ENCODE results near the gene METTL22.
"Not testable (repeated sequence)": the region's sequence is repeated elsewhere in the genome, so short reads cannot be mapped to it uniquely, and the experiment has no call there.

METTL22 gene

GRCh38 chr16:8632675-8633182 lies 11.2 kb downstream of the METTL22 start:
- no peak for DNase-seq (ENCODE audit: low read depth)

GRCh38 chr16:8634991-8635736 lies 13.7 kb downstream of the METTL22 start:
- no peak for DNase-seq (ENCODE audit: low read depth)

GRCh38 chr16:8639694-8640093 lies 18.2 kb downstream of the METTL22 start:
- DNase-seq (ENCODE audit: low read depth), result no peak

- no peak for DNase-seq (ENCODE audit: low read depth)
Observed at GRCh38 chr16:8641671-8642070, 20.2 kb downstream of the METTL22 start.

GRCh38 chr16:8642146-8642545 lies 20.6 kb downstream of the METTL22 start:
- no peak for DNase-seq (ENCODE audit: low read depth)

GRCh38 chr16:8644211-8645140 lies 23.0 kb downstream of the METTL22 start:
- DNase-seq (ENCODE audit: low read depth), result no peak

- DNase-seq (ENCODE audit: low read depth), result no peak
Observed at GRCh38 chr16:8645141-8645521, 23.6 kb downstream of the METTL22 start.

GRCh38 chr16:8645831-8646230 lies 24.3 kb downstream of the METTL22 start:
- no peak for DNase-seq (ENCODE audit: low read depth)

GRCh38 chr16:8646326-8647053 lies 25.0 kb downstream of the METTL22 start:
- no peak for DNase-seq (ENCODE audit: low read depth)

GRCh38 chr16:8647721-8648318 lies 26.3 kb downstream of the METTL22 start:
- DNase-seq (ENCODE audit: low read depth), result no peak

GRCh38 chr16:8648877-8649276 lies 27.4 kb downstream of the METTL22 start:
- DNase-seq (ENCODE audit: low read depth), result no peak

GRCh38 chr16:8649829-8650554 lies 28.5 kb downstream of the METTL22 start:
- DNase-seq (ENCODE audit: low read depth), result no peak

GRCh38 chr16:8651958-8652357 lies 30.5 kb downstream of the METTL22 start:
- not testable (repeated sequence) for DNase-seq (ENCODE audit: low read depth)

- DNase-seq (ENCODE audit: low read depth), result no peak
Observed at GRCh38 chr16:8655184-8655717, 33.8 kb downstream of the METTL22 start.

GRCh38 chr16:8656376-8656775 lies 34.9 kb downstream of the METTL22 start:
- no peak for DNase-seq (ENCODE audit: low read depth)

- DNase-seq (ENCODE audit: low read depth), result no peak
Observed at GRCh38 chr16:8660841-8661301, 39.4 kb downstream of the METTL22 start.

GRCh38 chr16:8661703-8662102 lies 40.2 kb downstream of the METTL22 start:
- DNase-seq (ENCODE audit: low read depth), result no peak

GRCh38 chr16:8663192-8664089 lies 41.9 kb downstream of the METTL22 start:
- DNase-seq (ENCODE audit: low read depth), result no peak

GRCh38 chr16:8665529-8665928 lies 44.0 kb downstream of the METTL22 start:
- DNase-seq (ENCODE audit: low read depth), result no peak

- no peak for DNase-seq (ENCODE audit: low read depth)
Observed at GRCh38 chr16:8667492-8667891, 46.0 kb downstream of the METTL22 start.

Data from stimulated activated CD8-positive, alpha-beta memory T cell treated with anti-CD3 and anti-CD28 coated beads, Interleukin-12 subunit alpha, Interleukin-12 subunit beta, amount 100 ng/mL, for 1 hour (primary cell).